ENCODE results near the gene PUDP. TPM values are rescaled to one million over a fixed set of nuclear protein-coding genes. Genes with fewer than 3 reads are reported as not detected.
"Not testable (repeated sequence)": the region's sequence is repeated elsewhere in the genome, so short reads cannot be mapped to it uniquely, and the experiment has no call there.

Gene PUDP
- polyA plus RNA-seq, 1 donor from 2014 or later, result 18.2 TPM

DNA sequence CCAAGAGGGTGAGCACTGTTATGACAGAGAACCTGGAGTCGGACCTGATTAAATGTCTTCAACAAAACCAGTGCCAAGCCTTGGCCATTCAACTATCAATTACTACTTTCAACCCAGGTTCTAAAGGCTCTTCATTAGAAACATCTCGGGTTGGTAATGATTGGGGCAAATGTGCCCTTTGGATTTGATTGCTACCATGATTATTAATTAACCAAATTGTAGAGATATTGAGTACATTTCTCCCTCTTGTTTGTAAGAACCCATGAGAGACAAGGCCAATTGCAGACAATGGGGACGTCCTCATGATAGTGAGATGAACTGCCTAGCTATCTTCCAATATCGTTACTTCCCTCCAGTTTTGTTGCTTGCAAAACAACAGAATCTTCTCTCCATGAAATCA lies 137.1 kb downstream of the PUDP start:
- H2AFZ ChIP-seq (ENCODE audit: low read depth, low read length), result not testable (repeated sequence)

DNA sequence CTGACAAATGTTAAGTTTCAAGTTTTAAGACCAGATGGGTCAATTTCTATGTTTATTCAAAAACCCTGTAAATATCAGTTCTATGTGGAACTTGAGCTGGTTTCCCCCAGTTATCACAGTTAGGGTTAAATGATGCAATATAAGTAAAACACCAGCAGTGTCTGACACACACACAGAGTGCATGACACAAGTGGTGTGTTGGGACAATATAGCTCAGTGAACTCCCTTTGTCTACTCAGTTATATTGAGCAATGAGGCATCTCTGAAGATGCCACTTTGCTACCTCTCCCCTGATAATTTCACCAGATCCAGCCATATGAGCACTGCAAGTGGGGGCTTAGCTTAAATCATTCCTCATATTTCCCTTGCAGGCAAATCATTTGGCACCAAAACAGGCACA lies 140.6 kb downstream of the PUDP start:
- H3F3A ChIP-seq (ENCODE audit: insufficient read depth, low read length, poor library complexity, severe bottlenecking); H3K9ac ChIP-seq (ENCODE audit: low read length); H3K4me2 ChIP-seq (ENCODE audit: low read length); H2AFZ ChIP-seq (ENCODE audit: low read depth, low read length); H3K27me3 ChIP-seq (ENCODE audit: insufficient read depth, low read depth, low read length); H3K4me3 ChIP-seq (ENCODE audit: low read length); H3K79me2 ChIP-seq (replicated peaks; ENCODE audit: insufficient read depth, low read length); H4K20me1 ChIP-seq (ENCODE audit: insufficient read depth); H3K9me3 ChIP-seq (ENCODE audit: low read length); H3K36me3 ChIP-seq (ENCODE audit: insufficient read depth, low read length); H3K9me2 ChIP-seq (ENCODE audit: insufficient read depth, low read length); H3K27ac ChIP-seq (ENCODE audit: low read length): not testable (repeated sequence)

More for the DNA sequence above, 137.1 kb downstream of the PUDP start:
- H3K9me2 ChIP-seq (ENCODE audit: insufficient read depth, low read length); H3K27ac ChIP-seq (ENCODE audit: low read length); H3K9me3 ChIP-seq (ENCODE audit: low read length); H3K27me3 ChIP-seq (ENCODE audit: insufficient read depth, low read depth, low read length); H4K20me1 ChIP-seq (ENCODE audit: insufficient read depth); H3K4me3 ChIP-seq (ENCODE audit: low read length); H3K9ac ChIP-seq (ENCODE audit: low read length); H3K79me2 ChIP-seq (replicated peaks; ENCODE audit: insufficient read depth, low read length); H3F3A ChIP-seq (ENCODE audit: insufficient read depth, low read length, poor library complexity, severe bottlenecking); H3K4me2 ChIP-seq (ENCODE audit: low read length); H3K36me3 ChIP-seq (ENCODE audit: insufficient read depth, low read length): not testable (repeated sequence)

Small RNAs within 50 kb of the gene (small RNA-seq; reads per million reads assigned to genes)
- gene MIR4767, result 0 reads per million in 3 experiments

Other genes starting within 250 kb of the PUDP start
- 1.6 and 1.7 TPM in 2 replicates for gene STS, start 441 bp downstream of the PUDP start, polyA plus RNA-seq

Data from neural cell (in vitro differentiated cells).